ENCODE data around the gene GPR45.

GPR45 gene

GRCh38 chr2:105278654-105279053, 37.1 kb downstream of the GPR45 start:
- no peak overlapping the region for H3K4me3 ChIP-seq (ENCODE audit: low read length)
- no peak overlapping the region for H3K27ac ChIP-seq (ENCODE audit: low read depth, low read length)
- H3K27me3 ChIP-seq (ENCODE audit: insufficient read depth, low read length), result no peaks in the 10 kb centered on the region
- no peaks in the 10 kb centered on the region for H3K4me1 ChIP-seq (ENCODE audit: insufficient read depth, low read length)
- no peak overlapping the region for H3K9ac ChIP-seq (ENCODE audit: low read depth, low read length)
- H3K9me3 ChIP-seq (ENCODE audit: insufficient read depth, low read depth, low read length), result no peaks in the 10 kb centered on the region
- peaks cover 57% of the 10 kb centered on the region for H3K36me3 ChIP-seq (ENCODE audit: insufficient read depth, low read length)
- 88% methylated on average over 5 of the region's 5 CpGs for WGBS

- no peaks in the 10 kb centered on the region for H3K4me1 ChIP-seq (ENCODE audit: insufficient read depth, low read length)
- WGBS, result 97% methylated on average over 1 of the region's 1 CpG
- H3K36me3 ChIP-seq (ENCODE audit: insufficient read depth, low read length), result peaks cover 53% of the 10 kb centered on the region
These were observed 37.6 kb downstream of the GPR45 start for GRCh38 chr2:105279126-105279525.

DNA sequence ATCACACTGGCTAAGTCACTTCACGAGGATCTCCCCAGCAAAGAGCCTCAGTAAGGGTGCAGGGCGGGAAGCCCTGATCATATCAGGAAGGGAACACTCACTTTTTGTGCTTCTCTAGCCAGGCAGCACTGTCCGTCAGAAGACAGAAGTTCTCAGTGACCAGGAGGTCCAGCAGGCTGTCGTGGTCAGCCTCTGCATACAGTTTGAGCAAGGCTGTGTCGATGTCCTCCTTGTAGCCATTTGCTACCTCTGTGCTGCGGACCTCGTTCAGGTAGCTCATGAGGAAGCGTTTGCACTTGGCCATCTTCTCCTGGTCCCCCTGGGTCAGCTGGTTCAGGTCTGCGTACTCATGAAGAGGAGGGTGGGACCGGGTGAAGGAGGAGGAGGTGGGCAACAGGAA, 38.7 kb downstream of the GPR45 start:
- H3K9me3 ChIP-seq (ENCODE audit: insufficient read depth, low read depth, low read length), result no peaks in the 10 kb centered on the region
- no peaks in the 10 kb centered on the region for H3K4me1 ChIP-seq (ENCODE audit: insufficient read depth, low read length)
- no peak overlapping the region for H3K9ac ChIP-seq (ENCODE audit: low read depth, low read length)
- H3K36me3 ChIP-seq (ENCODE audit: insufficient read depth, low read length), result peaks cover 50% of the 10 kb centered on the region
- no peaks in the 10 kb centered on the region for H3K27me3 ChIP-seq (ENCODE audit: insufficient read depth, low read length)
- no peak overlapping the region for H3K27ac ChIP-seq (ENCODE audit: low read depth, low read length)
- no peak overlapping the region for H3K4me3 ChIP-seq (ENCODE audit: low read length)
- 96% methylated on average over 10 of the region's 10 CpGs for WGBS

More at GRCh38 chr2:105279126-105279525, 37.6 kb downstream of the GPR45 start:
- Histone ChIP-seq H3K27me3 (ENCODE audit: insufficient read depth, low read length) (no peaks in the 10 kb centered on the region), H3K27ac (ENCODE audit: low read depth, low read length) (no peak overlapping the region), H3K4me3 (ENCODE audit: low read length) (no peak overlapping the region), H3K9ac (ENCODE audit: low read depth, low read length) (no peak overlapping the region), H3K9me3 (ENCODE audit: insufficient read depth, low read depth, low read length) (no peaks in the 10 kb centered on the region)

- Histone ChIP-seq H3K27ac (ENCODE audit: low read depth, low read length) (no peak overlapping the region), H3K9ac (ENCODE audit: low read depth, low read length) (no peak overlapping the region), H3K4me3 (ENCODE audit: low read length) (no peak overlapping the region), H3K9me3 (ENCODE audit: insufficient read depth, low read depth, low read length) (no peaks in the 10 kb centered on the region), H3K27me3 (ENCODE audit: insufficient read depth, low read length) (no peaks in the 10 kb centered on the region), H3K4me1 (ENCODE audit: insufficient read depth, low read length) (no peaks in the 10 kb centered on the region), H3K36me3 (ENCODE audit: insufficient read depth, low read length) (peaks cover 44% of the 10 kb centered on the region)
- WGBS, result 87% methylated on average over 4 of the region's 4 CpGs
These were observed 42.0 kb downstream of the GPR45 start for GRCh38 chr2:105283532-105283931.

DNA sequence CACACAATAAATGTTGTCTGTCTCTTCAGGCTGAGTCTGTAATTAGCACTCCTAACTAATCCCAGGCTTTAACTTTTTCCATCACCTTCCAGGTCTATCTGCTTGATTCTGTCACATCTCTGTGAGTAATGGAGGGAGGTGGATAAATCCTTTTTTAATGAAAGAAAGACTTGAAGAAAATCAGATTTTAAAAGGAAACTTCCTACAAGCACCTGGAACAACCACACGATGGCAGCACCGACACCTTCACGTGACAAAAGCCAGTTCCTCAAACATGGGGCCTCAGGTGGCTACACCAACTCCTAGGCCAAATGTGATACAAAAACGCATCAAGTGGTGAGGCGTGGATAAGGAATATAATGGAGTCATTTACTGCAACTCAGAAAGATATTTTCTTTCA, 46.1 kb downstream of the GPR45 start:
- Histone ChIP-seq H3K9ac (ENCODE audit: low read depth, low read length) (no peak overlapping the region), H3K27me3 (ENCODE audit: insufficient read depth, low read length) (no peaks in the 10 kb centered on the region), H3K36me3 (ENCODE audit: insufficient read depth, low read length) (peaks cover 50% of the 10 kb centered on the region), H3K4me3 (ENCODE audit: low read length) (no peak overlapping the region), H3K27ac (ENCODE audit: low read depth, low read length) (no peak overlapping the region), H3K4me1 (ENCODE audit: insufficient read depth, low read length) (no peaks in the 10 kb centered on the region), H3K9me3 (ENCODE audit: insufficient read depth, low read depth, low read length) (no peaks in the 10 kb centered on the region)
- 69% methylated on average over 5 of the region's 5 CpGs for WGBS

DNA sequence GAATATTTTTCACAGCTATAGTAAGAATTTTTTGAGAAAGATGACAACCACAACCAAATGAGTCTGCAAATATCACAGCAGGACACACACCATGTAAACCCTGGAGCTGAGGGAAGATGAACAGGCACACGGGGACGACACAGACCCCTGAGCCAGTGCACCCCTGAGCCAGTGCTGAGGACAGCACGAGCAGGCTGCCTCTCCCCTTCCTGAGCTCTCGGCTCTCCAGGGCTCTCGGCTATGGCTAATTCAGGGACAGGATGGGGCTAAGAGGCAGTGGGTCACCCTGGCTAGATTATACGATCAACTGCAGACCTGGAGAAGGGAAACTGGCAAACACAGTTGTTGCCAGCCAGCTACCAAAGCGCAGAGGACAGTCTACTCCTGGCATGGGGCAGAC, 46.6 kb downstream of the GPR45 start:
- Histone ChIP-seq H3K4me1 (ENCODE audit: insufficient read depth, low read length) (no peaks in the 10 kb centered on the region), H3K36me3 (ENCODE audit: insufficient read depth, low read length) (peaks cover 53% of the 10 kb centered on the region), H3K27ac (ENCODE audit: low read depth, low read length) (no peak overlapping the region), H3K27me3 (ENCODE audit: insufficient read depth, low read length) (no peaks in the 10 kb centered on the region), H3K4me3 (ENCODE audit: low read length) (no peak overlapping the region), H3K9ac (ENCODE audit: low read depth, low read length) (no peak overlapping the region), H3K9me3 (ENCODE audit: insufficient read depth, low read depth, low read length) (no peaks in the 10 kb centered on the region)
- WGBS, result 88% methylated on average over 7 of the region's 7 CpGs

GRCh38 chr2:105290981-105291660, 49.6 kb downstream of the GPR45 start:
- Histone ChIP-seq H3K36me3 (ENCODE audit: insufficient read depth, low read length) (peaks cover 53% of the 10 kb centered on the region), H3K27me3 (ENCODE audit: insufficient read depth, low read length) (no peaks in the 10 kb centered on the region), H3K4me3 (ENCODE audit: low read length) (no peak overlapping the region), H3K9ac (ENCODE audit: low read depth, low read length) (no peak overlapping the region), H3K4me1 (ENCODE audit: insufficient read depth, low read length) (no peaks in the 10 kb centered on the region), H3K9me3 (ENCODE audit: insufficient read depth, low read depth, low read length) (no peaks in the 10 kb centered on the region), H3K27ac (ENCODE audit: low read depth, low read length) (no peak overlapping the region)
- 95% methylated on average over 6 of the region's 6 CpGs for WGBS

DNA sequence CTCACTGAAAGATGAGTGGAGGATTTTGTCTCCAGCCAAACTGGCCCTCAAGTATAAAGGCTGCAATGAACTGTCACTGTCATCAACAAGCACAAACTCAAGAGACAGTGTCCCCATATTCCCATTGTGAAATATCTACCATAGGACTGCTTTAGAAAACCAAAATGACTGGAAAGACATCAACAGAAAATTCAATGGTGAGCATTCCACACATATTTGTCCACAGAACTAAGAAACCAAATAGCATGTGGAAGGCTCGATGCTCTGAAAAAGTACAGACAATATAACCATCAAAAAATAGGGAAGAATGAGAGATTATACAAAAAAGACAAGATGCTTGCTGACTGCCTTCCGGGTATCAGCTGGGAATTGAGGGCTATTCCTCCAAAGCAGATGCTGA, 50.4 kb downstream of the GPR45 start:
- 91% methylated on average over 1 of the region's 2 CpGs for WGBS
- no peak overlapping the region for H3K4me3 ChIP-seq (ENCODE audit: low read length)
- no peak overlapping the region for H3K27ac ChIP-seq (ENCODE audit: low read depth, low read length)
- H3K27me3 ChIP-seq (ENCODE audit: insufficient read depth, low read length), result no peaks in the 10 kb centered on the region
- H3K4me1 ChIP-seq (ENCODE audit: insufficient read depth, low read length), result no peaks in the 10 kb centered on the region
- H3K9ac ChIP-seq (ENCODE audit: low read depth, low read length), result no peak overlapping the region
- no peaks in the 10 kb centered on the region for H3K9me3 ChIP-seq (ENCODE audit: insufficient read depth, low read depth, low read length)
- peaks cover 57% of the 10 kb centered on the region for H3K36me3 ChIP-seq (ENCODE audit: insufficient read depth, low read length)

Data from HUES64 (cell line).